NCI-H2196 treated with DMSO at 0.1 percent for 48 hours (cell line): Measurements from ENCODE around the gene KCNIP3.
A peak's percentile ranks its signal among the peaks of the same experiment; 100 is the strongest.

ENCODE experiments used
- DNase-seq: peaks from one replicate; lab custom pipeline; 2025; ENCODE audit not compliant: unreplicated experiment; lab: John Stamatoyannopoulos, UW

Gene KCNIP3

GRCh38 chr2:95327861-95328260, 30.7 kb downstream of the KCNIP3 start:
- DNase-seq: no peak

- DNase-seq: no peak
These were observed 31.4 kb downstream of the KCNIP3 start for GRCh38 chr2:95328358-95329125.

GRCh38 chr2:95329401-95329800, 32.3 kb downstream of the KCNIP3 start:
- DNase-seq: no peak

DNA sequence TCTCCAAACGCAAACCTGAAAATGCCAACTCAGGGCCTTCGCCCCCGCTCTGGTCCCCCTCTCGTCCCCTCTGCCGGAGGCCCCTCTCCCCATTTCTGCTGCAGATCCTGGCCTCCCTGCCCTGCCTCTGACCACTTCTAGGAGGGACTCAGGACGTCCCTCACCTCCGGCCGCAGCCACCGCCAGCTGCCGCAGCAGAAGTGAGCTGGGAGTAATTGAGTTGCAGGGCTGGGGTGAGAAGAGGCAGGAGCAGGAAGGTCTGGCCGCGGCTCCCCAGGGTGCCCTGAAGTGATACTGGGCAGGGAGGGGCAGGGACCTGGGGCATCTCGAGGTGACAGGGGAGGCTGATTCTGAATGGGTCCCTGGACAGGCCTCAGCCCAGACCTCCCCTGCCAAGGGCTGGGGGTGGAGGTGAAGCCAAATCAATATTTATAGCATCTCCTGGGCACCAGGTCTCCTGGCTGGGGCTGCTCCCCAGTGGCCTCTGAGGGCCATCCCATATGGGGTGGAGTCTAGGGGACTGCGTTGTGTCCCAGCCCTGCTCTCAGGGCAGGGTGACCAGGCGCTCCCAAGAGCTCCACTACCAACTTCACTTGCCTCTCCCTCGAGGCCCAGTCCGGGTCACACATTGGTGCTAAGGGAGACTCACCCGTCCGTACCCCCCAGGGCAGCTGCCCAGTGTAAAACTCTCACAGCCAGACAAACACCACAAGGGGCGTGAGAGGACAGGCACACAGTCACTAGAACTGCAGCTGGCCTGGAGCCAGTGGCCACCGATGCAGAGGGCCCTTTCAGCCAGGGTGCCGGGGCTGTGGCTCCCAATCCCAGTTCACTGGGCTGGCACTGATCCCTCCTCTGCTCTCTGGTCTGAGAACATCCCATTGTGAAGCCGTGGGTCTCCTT, 33.0 kb downstream of the KCNIP3 start:
- DNase-seq: no peak

GRCh38 chr2:95330794-95331338, 33.7 kb downstream of the KCNIP3 start:
- DNase-seq: no peak

DNA sequence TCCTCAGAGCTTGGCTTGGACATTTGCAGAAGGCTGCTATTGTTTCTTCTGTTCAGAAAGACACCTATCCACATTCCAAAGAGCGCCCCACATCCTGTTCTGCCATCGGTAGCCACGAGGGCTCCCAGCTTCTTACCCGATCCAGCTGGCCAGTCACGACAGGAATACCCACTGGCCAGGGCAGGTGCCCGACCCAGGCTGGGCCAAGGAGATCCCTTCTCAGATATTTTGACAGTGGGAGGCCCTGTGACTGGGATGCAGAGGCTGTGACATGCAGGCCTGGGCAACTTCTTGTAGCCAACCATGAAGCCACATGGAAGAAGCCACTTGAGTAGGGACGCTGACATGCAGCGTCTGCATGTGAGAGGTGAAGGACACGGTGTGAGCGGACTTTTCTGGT, 34.5 kb downstream of the KCNIP3 start:
- DNase-seq: no peak

- no peak for DNase-seq
These were observed 34.9 kb downstream of the KCNIP3 start for GRCh38 chr2:95332036-95332435.

DNA sequence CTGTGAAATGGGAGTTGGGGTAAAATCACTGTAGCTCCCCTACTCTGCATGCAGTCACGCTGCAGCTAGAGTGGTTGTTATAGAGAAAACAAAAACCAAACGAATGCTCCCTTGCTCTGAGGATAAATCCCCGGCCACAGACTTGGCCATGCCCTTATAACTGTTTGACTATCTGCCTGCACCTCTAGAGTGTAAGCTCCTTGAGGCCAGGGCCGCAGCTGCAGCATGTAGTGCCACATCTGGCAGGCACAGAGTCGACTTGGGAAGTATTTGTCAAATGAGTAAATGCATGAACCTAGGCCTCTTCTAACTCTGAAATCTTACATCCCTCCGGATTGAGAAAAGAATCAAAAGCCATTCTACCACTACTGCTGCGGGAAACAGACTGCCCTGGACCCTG, 35.9 kb downstream of the KCNIP3 start:
- no peak for DNase-seq

- DNase-seq: peak; percentile 18
These were observed 36.8 kb downstream of the KCNIP3 start for GRCh38 chr2:95333888-95334338.

GRCh38 chr2:95334916-95335641, 37.9 kb downstream of the KCNIP3 start:
- no peak for DNase-seq

- DNase-seq: no peak
These were observed 39.3 kb downstream of the KCNIP3 start for GRCh38 chr2:95336406-95336805.

- DNase-seq: no peak
These were observed 40.7 kb downstream of the KCNIP3 start for GRCh38 chr2:95337829-95338228.

DNA sequence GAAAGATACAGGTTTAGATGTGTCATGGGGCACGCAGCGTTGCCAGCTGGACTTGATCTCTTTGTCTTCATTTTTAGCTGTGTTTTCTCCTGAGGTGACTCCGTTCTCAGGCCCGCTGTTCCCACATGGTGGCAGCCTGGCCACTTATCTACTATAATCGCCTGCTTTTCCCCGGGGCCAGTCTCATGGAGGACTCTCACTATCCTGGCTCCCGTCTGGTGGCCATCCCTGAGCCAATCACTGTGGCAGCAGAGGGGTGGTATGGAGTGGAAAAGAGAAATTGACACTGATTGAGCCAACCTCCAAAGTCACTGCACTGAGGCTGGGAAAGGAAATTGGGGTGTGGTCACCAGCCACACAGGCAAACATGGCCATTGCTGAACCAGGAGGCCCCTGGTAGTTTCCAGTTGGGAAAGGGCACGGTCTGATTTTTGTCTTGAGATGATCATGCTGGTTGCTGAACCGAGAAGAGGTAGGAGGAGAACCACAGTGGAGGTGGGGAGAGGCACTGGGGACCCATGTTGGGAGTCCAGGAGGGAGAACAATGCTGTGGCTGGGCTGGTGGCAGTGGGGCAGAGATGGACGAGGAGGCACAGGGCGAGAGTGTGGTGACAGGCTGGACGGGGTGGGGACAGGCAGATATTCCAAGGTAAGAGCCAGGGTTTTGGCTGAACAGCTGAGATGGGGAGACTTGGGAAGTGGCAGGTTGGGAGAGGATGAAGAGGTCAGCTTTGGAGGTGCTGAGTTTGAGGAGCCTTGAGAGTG, 45.6 kb downstream of the KCNIP3 start:
- no peak for DNase-seq

DNA sequence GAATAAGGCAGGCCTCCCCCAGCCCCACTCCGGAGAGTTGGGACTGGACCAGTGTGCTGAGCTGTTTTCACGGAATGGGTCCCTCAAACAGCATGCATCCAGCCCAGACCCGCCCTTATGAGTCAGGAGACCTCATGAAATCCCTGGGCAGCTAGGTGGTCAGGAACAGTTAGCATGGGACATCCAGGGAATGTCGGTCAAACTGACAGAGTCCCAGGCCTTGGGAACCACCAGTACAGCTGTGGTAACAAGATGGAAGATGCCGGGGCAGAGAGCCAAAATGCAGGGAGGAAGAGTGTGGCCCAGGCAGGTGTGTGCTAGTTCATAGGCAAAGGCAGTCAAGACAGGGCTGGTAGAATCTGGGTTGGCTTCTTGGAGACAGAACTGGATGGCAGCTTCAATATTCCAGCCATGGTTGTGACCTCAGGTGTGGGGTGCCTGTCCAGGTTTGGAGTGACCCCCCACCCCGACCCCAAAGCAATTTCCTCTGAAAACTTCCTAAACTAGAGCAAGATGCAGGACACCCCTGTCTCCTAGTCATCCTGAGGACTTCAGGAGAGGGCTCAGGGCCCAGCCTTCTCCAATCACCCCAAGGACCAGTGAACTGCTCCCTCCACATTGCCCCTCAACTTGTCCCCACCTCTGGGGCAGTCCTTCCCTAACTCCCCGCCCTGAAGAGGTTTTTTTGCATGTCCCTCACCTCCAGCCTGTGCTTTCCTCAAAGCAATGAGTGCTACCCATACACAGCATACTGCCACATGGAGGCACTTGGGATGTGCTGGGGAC, 46.5 kb downstream of the KCNIP3 start:
- no peak for DNase-seq

DNA sequence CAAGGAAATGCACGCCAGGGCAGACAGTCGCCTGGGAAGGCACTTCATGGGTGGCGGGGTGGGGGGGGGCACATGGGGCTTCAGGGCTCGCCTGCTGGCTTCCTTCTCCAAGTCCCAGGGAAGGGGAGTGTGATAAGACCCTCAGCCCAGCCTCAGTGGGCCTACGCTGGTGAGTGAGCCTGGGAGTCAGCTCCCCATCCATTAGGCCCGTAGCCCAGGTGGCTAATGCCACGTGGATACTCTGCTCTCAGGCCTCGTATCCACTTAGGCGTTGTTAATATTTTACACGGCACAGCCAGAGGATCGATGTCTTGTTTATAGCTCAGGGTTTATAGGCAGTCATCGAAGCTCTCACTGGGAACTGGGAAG, 47.1 kb downstream of the KCNIP3 start:
- no peak for DNase-seq

DNA sequence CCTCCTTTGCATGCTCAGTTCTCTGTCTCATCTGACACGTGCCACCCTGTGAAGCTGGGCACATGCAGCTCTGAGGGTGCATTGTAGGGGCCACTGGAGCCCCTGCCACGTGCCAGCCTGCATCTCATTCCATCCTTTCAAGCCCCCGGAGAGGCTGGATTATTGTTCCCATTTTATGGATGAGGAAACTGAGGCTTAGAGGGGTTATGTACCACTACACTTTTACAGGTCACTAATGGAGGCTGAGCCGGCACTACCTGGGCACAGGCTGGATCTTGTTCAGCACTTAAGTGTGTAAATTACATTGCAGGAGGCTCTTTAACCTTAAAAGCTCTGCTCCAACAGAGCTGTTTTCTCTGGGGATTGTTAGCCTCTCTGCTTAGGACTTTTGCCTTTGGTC, 47.5 kb downstream of the KCNIP3 start:
- no peak for DNase-seq

GRCh38 chr2:95345081-95345562, 48.0 kb downstream of the KCNIP3 start:
- DNase-seq: no peak

GRCh38 chr2:95345563-95346230, 48.5 kb downstream of the KCNIP3 start:
- DNase-seq: peak; percentile 57

- peak; percentile 4 for DNase-seq
These were observed 49.1 kb downstream of the KCNIP3 start for GRCh38 chr2:95346231-95346737.
